DND-41 (cell line): ENCODE results near the gene XK.

Experiments
- EZH2 ChIP-seq: IDR thresholded peaks from 3 replicates; pipeline ENCODE4 v1.6.1; 2012; ENCODE audit warnings: borderline replicate concordance, low read depth, mild to moderate bottlenecking, moderate library complexity, low read length, inconsistent platforms; ENCODE audit not compliant: severe bottlenecking
- TF ChIP-seq, protein P1 (sequence below): IDR thresholded peaks from 2 replicates; pipeline ENCODE4 v1.5.1; 2012; ENCODE audit warnings: borderline replicate concordance, low read length, moderate library complexity, mild to moderate bottlenecking; ENCODE audit not compliant: poor library complexity, severe bottlenecking; ENCODE audit errors: extremely low read depth

DNA sequence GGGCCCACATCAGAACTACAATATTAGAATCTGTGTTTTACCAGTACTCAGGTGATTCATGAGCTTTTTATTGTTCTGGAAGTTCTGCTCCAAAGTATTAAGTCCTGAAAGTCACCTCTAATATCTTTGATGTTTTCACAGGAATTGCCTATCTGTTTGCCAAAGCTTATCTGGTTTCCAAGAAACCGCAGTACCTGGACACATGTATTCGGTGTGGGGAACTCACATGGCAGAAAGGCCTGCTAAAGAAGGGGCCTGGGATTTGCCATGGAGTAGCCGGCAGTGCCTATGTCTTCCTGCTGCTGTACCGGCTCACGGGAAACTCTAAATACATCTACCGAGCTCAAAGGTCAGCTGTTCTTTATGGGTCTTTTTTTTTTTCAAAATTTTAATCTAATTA, 18.4 kb upstream of the XK start:
- TF ChIP-seq, protein P1, sequence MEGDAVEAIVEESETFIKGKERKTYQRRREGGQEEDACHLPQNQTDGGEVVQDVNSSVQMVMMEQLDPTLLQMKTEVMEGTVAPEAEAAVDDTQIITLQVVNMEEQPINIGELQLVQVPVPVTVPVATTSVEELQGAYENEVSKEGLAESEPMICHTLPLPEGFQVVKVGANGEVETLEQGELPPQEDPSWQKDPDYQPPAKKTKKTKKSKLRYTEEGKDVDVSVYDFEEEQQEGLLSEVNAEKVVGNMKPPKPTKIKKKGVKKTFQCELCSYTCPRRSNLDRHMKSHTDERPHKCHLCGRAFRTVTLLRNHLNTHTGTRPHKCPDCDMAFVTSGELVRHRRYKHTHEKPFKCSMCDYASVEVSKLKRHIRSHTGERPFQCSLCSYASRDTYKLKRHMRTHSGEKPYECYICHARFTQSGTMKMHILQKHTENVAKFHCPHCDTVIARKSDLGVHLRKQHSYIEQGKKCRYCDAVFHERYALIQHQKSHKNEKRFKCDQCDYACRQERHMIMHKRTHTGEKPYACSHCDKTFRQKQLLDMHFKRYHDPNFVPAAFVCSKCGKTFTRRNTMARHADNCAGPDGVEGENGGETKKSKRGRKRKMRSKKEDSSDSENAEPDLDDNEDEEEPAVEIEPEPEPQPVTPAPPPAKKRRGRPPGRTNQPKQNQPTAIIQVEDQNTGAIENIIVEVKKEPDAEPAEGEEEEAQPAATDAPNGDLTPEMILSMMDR = no peak
- no peak for TF ChIP-seq EZH2
